ENCODE results near the gene FURIN.

DNA sequence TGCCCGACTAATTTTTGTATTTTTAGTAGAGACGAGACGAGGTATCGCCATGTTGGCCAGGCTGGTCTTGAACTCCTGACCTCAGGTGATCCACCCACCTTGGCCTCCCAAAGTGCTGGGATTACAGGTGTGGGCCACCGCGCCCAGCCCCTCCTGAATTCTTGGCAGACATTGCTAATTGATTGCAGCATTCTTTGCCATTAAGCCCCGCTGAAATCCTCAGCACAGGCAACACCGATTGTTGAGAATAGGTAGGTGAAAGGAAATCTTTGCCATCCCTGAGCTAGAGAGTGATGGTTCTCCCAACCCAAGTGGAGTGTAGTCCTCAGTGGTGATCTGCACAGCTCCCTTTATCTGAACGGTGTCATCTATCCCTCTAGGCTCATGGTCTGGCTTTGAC is 36.4 kb downstream of the FURIN start:
- TF ChIP-seq, protein P1, sequence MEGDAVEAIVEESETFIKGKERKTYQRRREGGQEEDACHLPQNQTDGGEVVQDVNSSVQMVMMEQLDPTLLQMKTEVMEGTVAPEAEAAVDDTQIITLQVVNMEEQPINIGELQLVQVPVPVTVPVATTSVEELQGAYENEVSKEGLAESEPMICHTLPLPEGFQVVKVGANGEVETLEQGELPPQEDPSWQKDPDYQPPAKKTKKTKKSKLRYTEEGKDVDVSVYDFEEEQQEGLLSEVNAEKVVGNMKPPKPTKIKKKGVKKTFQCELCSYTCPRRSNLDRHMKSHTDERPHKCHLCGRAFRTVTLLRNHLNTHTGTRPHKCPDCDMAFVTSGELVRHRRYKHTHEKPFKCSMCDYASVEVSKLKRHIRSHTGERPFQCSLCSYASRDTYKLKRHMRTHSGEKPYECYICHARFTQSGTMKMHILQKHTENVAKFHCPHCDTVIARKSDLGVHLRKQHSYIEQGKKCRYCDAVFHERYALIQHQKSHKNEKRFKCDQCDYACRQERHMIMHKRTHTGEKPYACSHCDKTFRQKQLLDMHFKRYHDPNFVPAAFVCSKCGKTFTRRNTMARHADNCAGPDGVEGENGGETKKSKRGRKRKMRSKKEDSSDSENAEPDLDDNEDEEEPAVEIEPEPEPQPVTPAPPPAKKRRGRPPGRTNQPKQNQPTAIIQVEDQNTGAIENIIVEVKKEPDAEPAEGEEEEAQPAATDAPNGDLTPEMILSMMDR (IDR thresholded peaks at IDR 0.05; ENCODE audit: low read length), result no peak
- no peak for TF ChIP-seq EZH2 (optimal IDR thresholded peaks at IDR 0.05; ENCODE audit: low read depth, low read length)
- no peak for TF ChIP-seq EZH2phosphoT487 (IDR thresholded peaks at IDR 0.05; ENCODE audit: low read length)

Measured in MM.1S (cell line).